HepG2 (cell line): ENCODE measurements around the gene RLF. TPM values are rescaled to one million over a fixed set of nuclear protein-coding genes. Genes with fewer than 3 reads are reported as not detected.

Source experiments
- ATAC-seq: fragments of 200-7000 bp; cut with Tn5 transposase; 3 replicates; pipeline ENCODE4 v1.9.1; 2020; ENCODE audit warnings: mild to moderate bottlenecking, moderate library complexity
- BruUV-seq: library from RNA; stranded (reverse); fragments of 400-500 nt; replicated peaks from 2 replicates; lab custom pipeline; 2021; lab: Mats Ljungman, UMichigan
- CTCF ChIA-PET: fragments of 300-600 bp; formaldehyde crosslinking; extraction: SDS; loops from one replicate; lab custom pipeline; 2021; ENCODE audit warnings: low total read pairs, inconsistent platforms, low intra/inter-chr PET ratio; lab: Yijun Ruan, JAX
- POLR2A ChIA-PET: fragments of 350-600 bp; sonication (Branson Sonifier 250); formaldehyde crosslinking; loops from one replicate; lab custom pipeline; 2020; ENCODE audit warnings: antibody characterized with exemption, inconsistent platforms; lab: Yijun Ruan, JAX
- DNase-seq: peaks from one replicate; pipeline ENCODE4 v3.0.0-alpha.2; 2015; ENCODE audit warnings: low spot score
- FAIRE-seq: peaks from 3 replicates; lab custom pipeline; 2011; peaks lifted over from hg19 to GRCh38; lab: Jason Lieb, UNC
- H2AFZ ChIP-seq: one replicate; pipeline ENCODE4 v1.6.1; 2011; ENCODE audit warnings: low read length, inconsistent platforms
- H3K27ac ChIP-seq: fragments of 300-600 bp; 3 replicates; pipeline ENCODE4 v1.8.0; 2011; ENCODE audit warnings: mixed run types, mild to moderate bottlenecking, mixed read lengths, low read length, inconsistent platforms; ENCODE audit not compliant: insufficient read depth; ENCODE audit errors: extremely low read length
- H3K27me3 ChIP-seq, 2 experiments: fragments of 200-600 bp in 1 of 2; 2 replicates in 1 of 2; 3 replicates in 1 of 2; pipeline versions ENCODE4 v1.6.0 to v1.8.0; 2011; ENCODE audit warnings: low read length in 2 of 2, mild to moderate bottlenecking in 2 of 2, moderate library complexity in 2 of 2, inconsistent platforms in 1 of 2; ENCODE audit not compliant: insufficient read depth in 2 of 2, control insufficient read depth in 1 of 2
- H3K36me3 ChIP-seq, 2 experiments: fragments of 200-600 bp in 1 of 2; replicated peaks in 1 of 2; 2 replicates in 1 of 2; 3 replicates in 1 of 2; pipeline versions ENCODE4 v1.5.1 to v1.8.0; 2011; ENCODE audit warnings: low read length in 2 of 2, inconsistent platforms in 1 of 2; ENCODE audit not compliant: insufficient read depth in 2 of 2, control insufficient read depth in 1 of 2
- H3K4me1 ChIP-seq: 2 replicates; pipeline ENCODE4 v1.5.1; 2012; ENCODE audit warnings: low read length, inconsistent platforms; ENCODE audit not compliant: insufficient read depth
- H3K4me2 ChIP-seq: 2 replicates; pipeline ENCODE4 v1.6.0; 2011; ENCODE audit warnings: low read depth, low read length, inconsistent platforms
- H3K4me3 ChIP-seq, 3 experiments: fragments of 200-600 bp in 1 of 3; sonication (generic), shearing (Covaris generic) in 1 of 3; replicated peaks in 1 of 3; 2 replicates each; pipeline ENCODE4 v1.5.1; 2011 to 2016; ENCODE audit warnings: low read length in 3 of 3, inconsistent platforms in 2 of 3, low read depth in 2 of 3, mild to moderate bottlenecking in 2 of 3, control low read depth in 1 of 3, mixed read lengths in 1 of 3; ENCODE audit not compliant: insufficient read depth in 1 of 3
- H3K79me2 ChIP-seq: one replicate; pipeline ENCODE4 v1.6.1; 2011; ENCODE audit warnings: low read length, inconsistent platforms; ENCODE audit not compliant: insufficient read depth
- H3K9ac ChIP-seq: 2 replicates; pipeline ENCODE4 v1.6.0; 2011; ENCODE audit warnings: mild to moderate bottlenecking, low read depth, low read length, inconsistent platforms; ENCODE audit not compliant: insufficient read depth
- H3K9me3 ChIP-seq: 2 replicates; pipeline ENCODE4 v1.5.1; 2012; ENCODE audit warnings: mild to moderate bottlenecking, low read length
- H4K20me1 ChIP-seq: 2 replicates; pipeline ENCODE4 v1.6.0; 2011; ENCODE audit warnings: inconsistent platforms, mild to moderate bottlenecking, low read length, moderate library complexity; ENCODE audit not compliant: insufficient read depth
- AHR ChIP-seq: IDR thresholded peaks from 2 replicates; pipeline ENCODE4 v1.6.1; 2018; ENCODE audit warnings: missing genetic modification reagents, missing compliant biosample characterization
- ATF1 ChIP-seq: IDR thresholded peaks from 2 replicates; pipeline ENCODE4 v1.6.1; 2016; ENCODE audit warnings: mild to moderate bottlenecking, control low read depth
- KLF9 ChIP-seq: IDR thresholded peaks from 2 replicates; pipeline ENCODE4 v1.6.1; 2016; ENCODE audit warnings: low read depth
- NR2C2 ChIP-seq: sonication (generic); formaldehyde crosslinking; IDR thresholded peaks from 2 replicates; pipeline ENCODE4 v1.4.0; 2020; ENCODE audit warnings: missing genetic modification reagents, mild to moderate bottlenecking, moderate library complexity, borderline replicate concordance
- PAX8 ChIP-seq: sonication (generic); formaldehyde crosslinking; IDR thresholded peaks from 2 replicates; pipeline ENCODE4 v1.8.0; 2022; ENCODE audit warnings: mild to moderate bottlenecking, missing genetic modification reagents, borderline replicate concordance
- PHF21A ChIP-seq: sonication (generic); formaldehyde crosslinking; IDR thresholded peaks from 2 replicates; pipeline ENCODE4 v1.5.0; 2020; ENCODE audit warnings: mild to moderate bottlenecking, missing genetic modification reagents
- SOX13 ChIP-seq, 3 experiments: fragments of 450-650 bp in 1 of 3; sonication (generic) in 1 of 3; formaldehyde crosslinking in 1 of 3; IDR thresholded peaks in 2 of 3; conservative IDR thresholded peaks in 1 of 3; 2 replicates each; pipeline versions ENCODE4 v1.5.0 to v1.6.1; 2016 to 2020; ENCODE audit warnings: antibody characterized with exemption in 1 of 3, mild to moderate bottlenecking in 1 of 3, missing compliant biosample characterization in 1 of 3, missing genetic modification reagents in 1 of 3, moderate library complexity in 1 of 3
- ZNF484 ChIP-seq: sonication (generic); formaldehyde crosslinking; IDR thresholded peaks from 2 replicates; pipeline ENCODE4 v1.5.1; 2020; ENCODE audit warnings: mild to moderate bottlenecking, low read depth, missing genetic modification reagents, borderline replicate concordance
- in situ Hi-C: cut with HindIII; loops from 2 replicates; pipeline ENCODE4 v1.10.0; 2017; ENCODE audit warnings: low pct_unique_long_range_greater_than_20kb; ENCODE audit not compliant: extremely low pct_ligation_motif_present
- intact Hi-C: fragments of 100-400 bp; cut with micrococcal nuclease; formaldehyde crosslinking; loops from one replicate; pipeline ENCODE4 v1.10.0; 2022; ENCODE audit not compliant: unreplicated experiment
- polyA plus RNA-seq, 8 experiments: library from polyadenylated mRNA; depleted of rRNA in 3 of 8; stranded (reverse) in 7 of 8; unstranded in 1 of 8; fragments of >200 nt; fragmentation: Illumina TruSeq in 4 of 8; extraction: Trizol in 4 of 8; gene quantifications; 2 replicates each; pipeline versions ENCODE4 v1.2.1 to v1.2.3, GENCODE V29; 2011 to 2016; ENCODE audit warnings: low read depth in 4 of 8, missing spikeins in 1 of 8, mixed read lengths in 1 of 8; ENCODE audit not compliant: insufficient read depth in 1 of 8
- total RNA-seq, 5 experiments: library from RNA; depleted of rRNA; stranded (reverse); fragments of >200 nt; fragmentation: Illumina TruSeq; extraction: Trizol; gene quantifications; 2 replicates each; pipeline ENCODE4 v1.2.3, GENCODE V29; 2016; ENCODE audit warnings: low read depth in 1 of 5
- TF ChIP-seq, protein P1 (sequence below): sonication (generic); formaldehyde crosslinking; IDR thresholded peaks from 2 replicates; pipeline ENCODE4 v1.9.0; 2021; ENCODE audit warnings: missing genetic modification reagents, borderline replicate concordance
- TF ChIP-seq, protein P2 (sequence below): sonication (generic); formaldehyde crosslinking; IDR thresholded peaks from 2 replicates; pipeline ENCODE4 v1.4.0; 2020; ENCODE audit warnings: missing genetic modification reagents, borderline replicate concordance

Gene RLF
- total and polyA plus RNA-seq, 2 of the 13 experiments (the other 11 are each of a cell fraction or from before 2014, with no cell fraction given), result 9.0 to 15.7 TPM

- TF ChIP-seq, protein P1, sequence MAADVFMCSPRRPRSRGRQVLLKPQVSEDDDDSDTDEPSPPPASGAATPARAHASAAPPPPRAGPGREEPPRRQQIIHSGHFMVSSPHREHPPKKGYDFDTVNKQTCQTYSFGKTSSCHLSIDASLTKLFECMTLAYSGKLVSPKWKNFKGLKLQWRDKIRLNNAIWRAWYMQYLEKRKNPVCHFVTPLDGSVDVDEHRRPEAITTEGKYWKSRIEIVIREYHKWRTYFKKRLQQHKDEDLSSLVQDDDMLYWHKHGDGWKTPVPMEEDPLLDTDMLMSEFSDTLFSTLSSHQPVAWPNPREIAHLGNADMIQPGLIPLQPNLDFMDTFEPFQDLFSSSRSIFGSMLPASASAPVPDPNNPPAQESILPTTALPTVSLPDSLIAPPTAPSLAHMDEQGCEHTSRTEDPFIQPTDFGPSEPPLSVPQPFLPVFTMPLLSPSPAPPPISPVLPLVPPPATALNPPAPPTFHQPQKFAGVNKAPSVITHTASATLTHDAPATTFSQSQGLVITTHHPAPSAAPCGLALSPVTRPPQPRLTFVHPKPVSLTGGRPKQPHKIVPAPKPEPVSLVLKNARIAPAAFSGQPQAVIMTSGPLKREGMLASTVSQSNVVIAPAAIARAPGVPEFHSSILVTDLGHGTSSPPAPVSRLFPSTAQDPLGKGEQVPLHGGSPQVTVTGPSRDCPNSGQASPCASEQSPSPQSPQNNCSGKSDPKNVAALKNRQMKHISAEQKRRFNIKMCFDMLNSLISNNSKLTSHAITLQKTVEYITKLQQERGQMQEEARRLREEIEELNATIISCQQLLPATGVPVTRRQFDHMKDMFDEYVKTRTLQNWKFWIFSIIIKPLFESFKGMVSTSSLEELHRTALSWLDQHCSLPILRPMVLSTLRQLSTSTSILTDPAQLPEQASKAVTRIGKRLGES, result no peak
- peak; percentile 54 for TF ChIP-seq ATF1 (CRISPR knock-in tag)
- TF ChIP-seq, all 625 proteins: peak for 25
These were observed 86.5 kb downstream of the RLF start, which contains the start of gene TMCO2 (continued) for GRCh38 chr1:40247655-40248054.

GRCh38 chr1:40248412-40248811 lies 87.2 kb downstream of the RLF start:
- Histone ChIP-seq H3K27me3 (no peaks in the 10 kb centered on the region), H3K79me2 (no peaks in the 10 kb centered on the region), H4K20me1 (no peaks in the 10 kb centered on the region), H3K9ac (no peak overlapping the region), H3K36me3 (no peaks in the 10 kb centered on the region), H2AFZ (no peak overlapping the region), H3K9me3 (no peaks in the 10 kb centered on the region), H3K4me1 (peaks cover 52% of the 10 kb centered on the region), H3K4me2 (no peak overlapping the region), H3K27ac (no peak overlapping the region), H3K4me3 (no peak overlapping the region)
- intact Hi-C loops (no loop called here), in situ Hi-C loops (no loop called here)
- no peak for FAIRE-seq
- CTCF ChIA-PET, result no interaction called here
- BruUV-seq, result no TSS peak
- ATAC-seq, result no peak
- peak; percentile 24 for DNase-seq
- TF ChIP-seq KLF9 (CRISPR knock-in tag) (no peak), SOX13 (IDR thresholded peaks at IDR 0.05) (no peak), SOX13 (CRISPR knock-in tag; conservative IDR thresholded peaks at IDR 0.05 in 1 of 2, IDR thresholded peaks at IDR 0.05 in 1 of 2) (0 out of 4 replicates have a peak, but pooled peaks of 1 of the 2 experiments have one; percentile 37), ZNF484 (CRISPR knock-in tag) (no peak), PHF21A (CRISPR knock-in tag) (no peak), NR2C2 (CRISPR knock-in tag) (no peak), PAX8 (CRISPR knock-in tag) (no peak), AHR (CRISPR knock-in tag) (no peak)
- TF ChIP-seq, protein P2, sequence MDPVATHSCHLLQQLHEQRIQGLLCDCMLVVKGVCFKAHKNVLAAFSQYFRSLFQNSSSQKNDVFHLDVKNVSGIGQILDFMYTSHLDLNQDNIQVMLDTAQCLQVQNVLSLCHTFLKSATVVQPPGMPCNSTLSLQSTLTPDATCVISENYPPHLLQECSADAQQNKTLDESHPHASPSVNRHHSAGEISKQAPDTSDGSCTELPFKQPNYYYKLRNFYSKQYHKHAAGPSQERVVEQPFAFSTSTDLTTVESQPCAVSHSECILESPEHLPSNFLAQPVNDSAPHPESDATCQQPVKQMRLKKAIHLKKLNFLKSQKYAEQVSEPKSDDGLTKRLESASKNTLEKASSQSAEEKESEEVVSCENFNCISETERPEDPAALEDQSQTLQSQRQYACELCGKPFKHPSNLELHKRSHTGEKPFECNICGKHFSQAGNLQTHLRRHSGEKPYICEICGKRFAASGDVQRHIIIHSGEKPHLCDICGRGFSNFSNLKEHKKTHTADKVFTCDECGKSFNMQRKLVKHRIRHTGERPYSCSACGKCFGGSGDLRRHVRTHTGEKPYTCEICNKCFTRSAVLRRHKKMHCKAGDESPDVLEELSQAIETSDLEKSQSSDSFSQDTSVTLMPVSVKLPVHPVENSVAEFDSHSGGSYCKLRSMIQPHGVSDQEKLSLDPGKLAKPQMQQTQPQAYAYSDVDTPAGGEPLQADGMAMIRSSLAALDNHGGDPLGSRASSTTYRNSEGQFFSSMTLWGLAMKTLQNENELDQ, result no peak
- POLR2A ChIA-PET, result interaction anchor here (0.6 to 1.9 kb wide), 4 partner anchors 9 to 134 kb away, joined by 3 to 13 read pairs (median 4); partner anchors contain the start of gene ZMPSTE24
